SHP77 (cell line): Measurements from ENCODE around the gene SAA4.
"Not testable (repeated sequence)": the region's sequence is repeated elsewhere in the genome, so short reads cannot be mapped to it uniquely, and the experiment has no call there.

Experiments used
- DNase-seq, 2 experiments: peaks; one replicate each; lab custom pipeline; 2025; lab: John Stamatoyannopoulos, UW

SAA4 gene, protein sequence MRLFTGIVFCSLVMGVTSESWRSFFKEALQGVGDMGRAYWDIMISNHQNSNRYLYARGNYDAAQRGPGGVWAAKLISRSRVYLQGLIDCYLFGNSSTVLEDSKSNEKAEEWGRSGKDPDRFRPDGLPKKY

GRCh38 chr11:18236664-18237356, at the start of gene SAA4:
TSS of gene SAA4 (minus strand) at chr11:18236802. CDS start at chr11:18235926, 876 bp downstream.
- DNase-seq, result no peak

- DNase-seq, result no peak
Measured at GRCh38 chr11:18285841-18286240, 49.2 kb upstream of the SAA4 start.

- no peak for DNase-seq
Measured at GRCh38 chr11:18282626-18283025, 46.0 kb upstream of the SAA4 start.

DNA sequence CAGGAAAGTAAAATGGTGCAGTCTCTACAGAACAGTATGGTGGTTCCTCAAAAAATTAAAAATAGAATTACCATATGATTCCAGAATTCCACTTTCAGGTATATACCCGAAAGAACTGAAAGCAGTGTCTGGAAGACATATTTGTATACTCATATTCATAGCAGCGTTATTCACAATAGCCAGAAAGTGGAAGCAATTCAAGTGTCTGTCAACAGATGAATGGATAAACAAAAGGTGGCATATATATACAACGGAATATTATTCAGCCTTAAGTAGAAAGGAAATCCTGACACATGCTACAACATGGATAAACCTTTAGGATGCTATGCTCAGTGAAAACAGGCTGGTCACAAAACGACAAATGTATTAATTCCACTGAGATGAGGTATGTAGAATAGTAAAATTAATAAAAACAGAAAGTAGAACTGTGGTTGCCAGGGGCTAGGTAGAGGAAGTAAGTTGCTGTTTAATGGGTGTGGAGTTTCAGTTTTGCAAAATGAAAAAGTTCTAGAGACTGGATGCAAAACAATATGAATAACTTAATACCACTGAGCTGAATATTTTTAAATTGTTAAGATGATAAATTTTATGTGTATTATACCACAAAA, 43.9 kb upstream of the SAA4 start:
- no peak for DNase-seq

DNA sequence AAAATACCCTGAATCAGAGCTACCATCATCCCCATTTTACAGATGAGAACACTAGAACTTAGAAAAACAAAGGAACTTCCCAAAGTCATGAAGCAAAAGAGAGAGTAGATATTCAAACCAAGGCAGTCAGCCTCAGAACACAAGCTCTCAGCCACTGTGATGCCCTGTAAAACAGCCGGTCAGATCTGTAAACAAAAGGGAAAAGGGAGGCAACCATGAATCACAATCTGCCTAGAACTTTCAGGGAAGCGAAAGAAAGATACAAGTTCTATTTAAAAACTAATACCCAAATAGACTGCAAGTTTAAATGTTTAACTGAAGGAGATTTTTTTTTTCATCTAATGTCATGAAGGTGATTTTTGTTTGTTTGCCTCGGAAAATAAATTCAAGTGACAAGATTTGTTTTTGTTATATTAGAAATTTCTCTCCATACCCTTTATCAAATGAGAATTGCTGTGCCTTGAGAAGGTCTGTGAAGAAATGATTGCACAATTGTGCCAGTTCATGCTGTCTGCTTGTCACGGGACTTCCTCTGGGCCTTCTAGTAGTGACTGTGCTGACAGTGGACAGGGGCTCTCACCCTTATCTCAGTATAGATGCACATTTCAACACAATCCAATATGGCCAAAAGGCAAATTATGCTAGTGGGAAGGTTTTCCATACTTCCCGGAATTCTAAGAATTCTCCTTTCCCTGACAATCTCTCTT, 41.1 kb upstream of the SAA4 start:
- no peak for DNase-seq

GRCh38 chr11:18271206-18271605, 34.6 kb upstream of the SAA4 start:
- DNase-seq, result no peak

DNA sequence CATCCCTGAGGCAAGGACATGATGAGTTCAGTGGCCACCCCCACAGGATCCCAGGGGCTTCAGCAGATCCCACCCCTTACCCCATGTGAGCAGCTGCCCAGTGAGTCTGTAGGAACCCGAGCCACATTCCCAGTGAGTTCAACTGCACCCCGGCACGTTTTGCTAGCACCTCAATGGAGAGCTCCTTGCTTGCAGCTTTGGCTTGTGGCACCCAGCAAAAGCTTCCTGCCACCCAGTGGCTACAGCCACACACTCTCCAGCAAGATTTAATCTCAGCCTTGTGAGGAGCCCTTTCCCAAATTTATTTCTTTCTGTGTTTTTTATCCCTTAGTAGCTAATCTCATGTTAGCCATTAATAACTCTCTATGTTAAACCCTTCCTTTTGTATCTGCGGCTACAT, 33.5 kb upstream of the SAA4 start:
- no peak for DNase-seq

- not testable (repeated sequence) for DNase-seq
Measured at GRCh38 chr11:18269252-18269651, 32.6 kb upstream of the SAA4 start.

- not testable (repeated sequence) for DNase-seq
Measured at GRCh38 chr11:18267335-18268133, 30.9 kb upstream of the SAA4 start.

- no peak for DNase-seq
Measured at GRCh38 chr11:18265949-18266348, 29.3 kb upstream of the SAA4 start, which contains the start of gene SAA1. TSS of gene SAA1 (plus strand) at chr11:18266264. CDS start at chr11:18266888, 624 bp downstream.

DNA sequence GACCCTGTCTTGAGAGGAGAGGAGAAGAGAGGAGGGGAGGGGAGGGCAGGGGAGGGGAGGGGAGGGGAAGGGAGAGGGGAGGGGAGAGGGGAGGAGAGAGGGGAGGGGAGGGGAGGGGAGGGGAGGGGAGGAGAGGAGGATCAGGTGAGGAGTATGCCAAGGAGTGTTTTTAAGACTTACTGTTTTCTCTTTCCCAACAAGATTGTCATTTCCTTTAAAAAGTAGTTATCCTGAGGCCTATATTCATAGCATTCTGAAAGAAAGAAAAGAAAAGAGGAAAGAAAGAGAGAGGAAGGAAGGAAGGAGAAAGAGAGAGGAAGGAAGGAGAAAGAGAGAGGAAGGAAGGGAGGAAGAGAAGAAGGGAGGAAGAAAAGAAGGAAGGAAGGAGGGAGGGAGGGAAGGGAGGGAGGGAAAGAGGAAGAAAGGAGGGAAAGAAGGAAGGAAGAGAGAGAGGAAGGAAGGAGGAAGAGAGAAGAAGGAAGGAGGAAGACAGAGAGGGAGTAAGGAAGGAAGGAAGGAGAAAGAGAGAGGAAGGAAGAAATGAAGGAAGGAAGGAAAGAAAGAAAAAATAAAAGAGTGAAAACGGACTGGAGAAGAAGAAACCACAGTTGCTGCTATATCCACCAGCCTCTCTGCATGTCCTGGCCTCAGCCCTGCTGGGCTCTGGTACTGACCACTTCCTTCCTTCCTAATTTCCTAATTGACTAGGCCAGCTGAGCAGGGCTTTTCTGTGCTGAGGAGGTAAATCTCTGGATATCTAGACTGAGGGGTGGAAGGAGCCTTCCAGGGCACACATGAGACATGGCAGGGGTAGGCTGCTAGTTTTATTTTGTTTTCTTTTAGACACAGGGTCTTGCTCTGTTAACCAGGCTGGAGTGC, 28.3 kb upstream of the SAA4 start:
- no peak for DNase-seq

DNA sequence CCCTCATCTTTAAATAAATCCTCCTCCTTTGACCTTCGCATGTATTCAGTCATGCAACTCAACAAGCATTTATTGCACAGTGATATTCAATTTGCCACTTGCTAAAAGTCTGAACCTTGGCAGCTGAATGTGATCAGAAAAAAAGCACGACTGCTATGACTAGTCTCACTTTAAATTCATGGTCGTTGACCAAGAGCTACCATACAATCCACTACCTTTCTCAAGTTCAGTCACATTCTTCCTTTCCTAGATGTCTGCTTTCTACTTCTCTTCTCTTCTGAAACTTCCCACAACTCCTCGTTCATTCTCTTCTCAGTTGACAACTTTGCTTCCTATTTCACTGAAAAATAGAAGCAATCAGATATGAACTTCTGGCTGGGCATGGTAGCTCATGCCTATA, 27.4 kb upstream of the SAA4 start:
- no peak for DNase-seq

- not testable (repeated sequence) for DNase-seq
Measured at GRCh38 chr11:18262681-18263350, 26.2 kb upstream of the SAA4 start.

- no peak for DNase-seq
Measured at GRCh38 chr11:18261721-18262120, 25.1 kb upstream of the SAA4 start.

- no peak for DNase-seq
Measured at GRCh38 chr11:18259259-18259658, 22.7 kb upstream of the SAA4 start.

- DNase-seq, result no peak
Measured at GRCh38 chr11:18254781-18255361, 18.3 kb upstream of the SAA4 start.

DNA sequence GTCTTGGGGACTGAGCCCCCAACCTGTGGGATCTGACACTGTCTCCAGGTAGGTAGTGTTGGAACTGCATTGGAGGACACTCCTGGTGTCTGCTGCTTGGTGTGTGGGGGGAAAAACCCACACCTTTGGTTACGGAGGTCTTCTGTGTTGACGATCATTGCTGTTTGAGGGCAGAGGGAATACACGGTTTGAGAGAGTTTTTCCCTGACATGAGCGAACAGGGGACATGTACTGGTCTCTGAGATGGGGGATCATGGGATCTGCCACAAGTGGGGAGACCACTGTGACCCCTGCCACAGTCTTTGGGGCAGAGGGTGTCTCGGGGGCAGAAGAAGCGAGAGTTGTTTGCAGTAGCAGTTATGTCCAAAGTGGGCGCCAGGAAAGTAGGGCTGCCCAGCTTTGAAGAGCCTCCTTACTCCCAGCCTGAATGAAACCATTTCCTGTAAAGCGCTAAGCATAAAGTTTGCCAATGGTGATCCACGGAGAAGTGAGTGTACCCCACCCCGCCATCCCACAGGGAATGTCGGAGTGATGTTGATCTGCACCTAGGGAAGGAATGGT, 17.3 kb upstream of the SAA4 start:
- DNase-seq, result no peak

GRCh38 chr11:18253233-18253632, 16.6 kb upstream of the SAA4 start:
- DNase-seq, result no peak

DNA sequence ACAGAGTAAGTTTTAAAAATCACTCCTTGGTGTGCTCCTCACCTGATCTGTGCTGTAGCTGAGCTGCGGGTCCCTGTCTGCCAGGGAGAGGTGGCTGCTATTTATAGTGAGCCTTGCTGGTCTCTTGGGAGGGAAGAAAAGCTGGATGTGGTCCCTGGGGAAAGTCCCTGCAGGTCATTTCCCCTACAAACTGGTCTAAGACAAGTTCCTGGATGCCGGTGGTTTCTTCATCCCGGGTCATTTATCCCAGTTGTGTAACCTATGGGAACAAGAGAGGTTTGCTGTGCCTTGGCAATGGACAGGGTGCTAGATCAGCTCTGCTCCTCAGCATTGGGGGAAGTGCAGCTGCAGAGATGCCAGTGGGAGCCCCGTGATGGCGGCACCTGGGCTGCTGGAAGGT, 12.0 kb upstream of the SAA4 start, which contains the start of gene SAA2:
Gene SAA2, minus strand, starts transcription at position 108 of the 400 bp plus-strand sequence. CDS start 657 bp downstream, outside the sequence.
- no peak for DNase-seq

GRCh38 chr11:18247191-18247581, 10.6 kb upstream of the SAA4 start:
- DNase-seq, result not testable (repeated sequence)
